ENCODE results near the gene OR6V1.

DNA sequence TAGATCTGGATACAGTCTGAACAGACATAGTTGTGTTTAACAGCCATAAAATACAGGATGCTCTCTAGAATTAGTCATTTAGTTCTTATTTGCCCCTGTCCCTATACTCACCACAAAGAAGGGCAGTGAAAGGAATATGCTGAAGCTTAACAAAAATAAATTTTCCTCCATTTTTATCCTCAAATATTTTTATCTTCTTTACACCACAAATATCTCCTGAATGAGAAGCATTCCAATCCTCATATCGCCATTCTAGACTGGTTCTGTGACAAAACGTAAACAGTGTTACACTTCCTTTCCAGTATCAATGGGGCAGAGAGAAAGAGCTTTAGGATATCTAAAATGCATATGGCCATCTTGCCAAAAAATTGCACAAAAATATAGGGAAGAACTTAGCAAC, 26.8 kb upstream of the OR6V1 start:
- TF ChIP-seq ESRRA (IDR thresholded peaks at IDR 0.05; ENCODE audit: low read length) (no peak), NBN (IDR thresholded peaks at IDR 0.05) (no peak), POLR2A (IDR thresholded peaks at IDR 0.05; ENCODE audit: low read depth, low read length) (no peak), RCOR1 (conservative IDR thresholded peaks at IDR 0.05; ENCODE audit: low read depth, low read length) (no peak), YBX1 (IDR thresholded peaks at IDR 0.05) (no peak)
- TF ChIP-seq, protein P1, sequence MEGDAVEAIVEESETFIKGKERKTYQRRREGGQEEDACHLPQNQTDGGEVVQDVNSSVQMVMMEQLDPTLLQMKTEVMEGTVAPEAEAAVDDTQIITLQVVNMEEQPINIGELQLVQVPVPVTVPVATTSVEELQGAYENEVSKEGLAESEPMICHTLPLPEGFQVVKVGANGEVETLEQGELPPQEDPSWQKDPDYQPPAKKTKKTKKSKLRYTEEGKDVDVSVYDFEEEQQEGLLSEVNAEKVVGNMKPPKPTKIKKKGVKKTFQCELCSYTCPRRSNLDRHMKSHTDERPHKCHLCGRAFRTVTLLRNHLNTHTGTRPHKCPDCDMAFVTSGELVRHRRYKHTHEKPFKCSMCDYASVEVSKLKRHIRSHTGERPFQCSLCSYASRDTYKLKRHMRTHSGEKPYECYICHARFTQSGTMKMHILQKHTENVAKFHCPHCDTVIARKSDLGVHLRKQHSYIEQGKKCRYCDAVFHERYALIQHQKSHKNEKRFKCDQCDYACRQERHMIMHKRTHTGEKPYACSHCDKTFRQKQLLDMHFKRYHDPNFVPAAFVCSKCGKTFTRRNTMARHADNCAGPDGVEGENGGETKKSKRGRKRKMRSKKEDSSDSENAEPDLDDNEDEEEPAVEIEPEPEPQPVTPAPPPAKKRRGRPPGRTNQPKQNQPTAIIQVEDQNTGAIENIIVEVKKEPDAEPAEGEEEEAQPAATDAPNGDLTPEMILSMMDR (IDR thresholded peaks at IDR 0.05 in 2 of 3, conservative IDR thresholded peaks at IDR 0.05 in 1 of 3; ENCODE audit: control insufficient read depth in 2 of 3, extremely low read depth in 1 of 3, insufficient read depth in 1 of 3, low read depth in 3 of 3, low read length in 3 of 3) = no peak
- TF ChIP-seq, protein P2, sequence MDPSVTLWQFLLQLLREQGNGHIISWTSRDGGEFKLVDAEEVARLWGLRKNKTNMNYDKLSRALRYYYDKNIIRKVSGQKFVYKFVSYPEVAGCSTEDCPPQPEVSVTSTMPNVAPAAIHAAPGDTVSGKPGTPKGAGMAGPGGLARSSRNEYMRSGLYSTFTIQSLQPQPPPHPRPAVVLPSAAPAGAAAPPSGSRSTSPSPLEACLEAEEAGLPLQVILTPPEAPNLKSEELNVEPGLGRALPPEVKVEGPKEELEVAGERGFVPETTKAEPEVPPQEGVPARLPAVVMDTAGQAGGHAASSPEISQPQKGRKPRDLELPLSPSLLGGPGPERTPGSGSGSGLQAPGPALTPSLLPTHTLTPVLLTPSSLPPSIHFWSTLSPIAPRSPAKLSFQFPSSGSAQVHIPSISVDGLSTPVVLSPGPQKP (IDR thresholded peaks at IDR 0.05; ENCODE audit: low read depth, low read length) = no peak
- TF ChIP-seq, protein P3, sequence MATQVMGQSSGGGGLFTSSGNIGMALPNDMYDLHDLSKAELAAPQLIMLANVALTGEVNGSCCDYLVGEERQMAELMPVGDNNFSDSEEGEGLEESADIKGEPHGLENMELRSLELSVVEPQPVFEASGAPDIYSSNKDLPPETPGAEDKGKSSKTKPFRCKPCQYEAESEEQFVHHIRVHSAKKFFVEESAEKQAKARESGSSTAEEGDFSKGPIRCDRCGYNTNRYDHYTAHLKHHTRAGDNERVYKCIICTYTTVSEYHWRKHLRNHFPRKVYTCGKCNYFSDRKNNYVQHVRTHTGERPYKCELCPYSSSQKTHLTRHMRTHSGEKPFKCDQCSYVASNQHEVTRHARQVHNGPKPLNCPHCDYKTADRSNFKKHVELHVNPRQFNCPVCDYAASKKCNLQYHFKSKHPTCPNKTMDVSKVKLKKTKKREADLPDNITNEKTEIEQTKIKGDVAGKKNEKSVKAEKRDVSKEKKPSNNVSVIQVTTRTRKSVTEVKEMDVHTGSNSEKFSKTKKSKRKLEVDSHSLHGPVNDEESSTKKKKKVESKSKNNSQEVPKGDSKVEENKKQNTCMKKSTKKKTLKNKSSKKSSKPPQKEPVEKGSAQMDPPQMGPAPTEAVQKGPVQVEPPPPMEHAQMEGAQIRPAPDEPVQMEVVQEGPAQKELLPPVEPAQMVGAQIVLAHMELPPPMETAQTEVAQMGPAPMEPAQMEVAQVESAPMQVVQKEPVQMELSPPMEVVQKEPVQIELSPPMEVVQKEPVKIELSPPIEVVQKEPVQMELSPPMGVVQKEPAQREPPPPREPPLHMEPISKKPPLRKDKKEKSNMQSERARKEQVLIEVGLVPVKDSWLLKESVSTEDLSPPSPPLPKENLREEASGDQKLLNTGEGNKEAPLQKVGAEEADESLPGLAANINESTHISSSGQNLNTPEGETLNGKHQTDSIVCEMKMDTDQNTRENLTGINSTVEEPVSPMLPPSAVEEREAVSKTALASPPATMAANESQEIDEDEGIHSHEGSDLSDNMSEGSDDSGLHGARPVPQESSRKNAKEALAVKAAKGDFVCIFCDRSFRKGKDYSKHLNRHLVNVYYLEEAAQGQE (IDR thresholded peaks at IDR 0.05; ENCODE audit: low read depth, low read length) = no peak
